Testis (tissue), 2 donors: Measurements from ENCODE around the gene TFCP2.

Experiments
- POLR2A ChIP-seq: fragments of 450-650 bp; IDR thresholded peaks from one replicate; pipeline ENCODE4 v1.6.1; 2017; ENCODE audit warnings: antibody characterized with exemption, mild to moderate bottlenecking, moderate library complexity
- TF ChIP-seq, protein P1 (sequence below), 3 experiments: fragments of 450-650 bp in 2 of 3; fragments of 200-600 bp in 1 of 3; sonication (generic) in 1 of 3; IDR thresholded peaks; one replicate each; pipeline ENCODE4 v1.5.1; 2016 to 2019; ENCODE audit warnings: antibody characterized with exemption in 3 of 3, mild to moderate bottlenecking in 2 of 3, moderate library complexity in 1 of 3

DNA sequence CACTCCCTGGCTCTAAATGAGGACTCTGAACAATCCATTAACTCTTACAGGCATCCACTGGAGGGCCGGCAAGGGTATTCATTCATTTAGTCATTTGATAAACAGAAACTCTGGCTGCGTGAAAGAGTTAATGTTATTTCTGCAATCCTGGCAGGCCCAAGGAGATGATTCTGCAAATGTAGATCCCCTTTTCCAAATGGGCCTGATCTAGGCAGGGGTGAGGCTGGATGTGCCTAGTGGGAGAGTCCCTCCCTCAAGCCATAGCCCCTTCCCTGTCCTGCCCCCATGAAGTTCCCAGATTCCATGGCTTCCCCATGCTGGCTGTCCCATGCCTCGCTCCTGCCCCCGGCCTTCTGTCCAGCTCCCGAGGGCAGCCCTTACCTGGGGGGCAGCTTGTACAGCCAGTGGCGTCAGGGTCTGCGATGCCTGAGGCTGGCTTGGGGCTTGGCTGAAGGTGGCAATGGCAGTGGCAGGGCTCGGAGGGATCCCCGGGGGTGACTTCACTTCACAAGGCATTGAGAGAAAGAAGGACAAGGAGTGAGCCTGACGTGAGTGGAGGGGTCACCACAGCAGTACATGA lies 26.5 kb upstream of the TFCP2 start:
- TF ChIP-seq, protein P1, sequence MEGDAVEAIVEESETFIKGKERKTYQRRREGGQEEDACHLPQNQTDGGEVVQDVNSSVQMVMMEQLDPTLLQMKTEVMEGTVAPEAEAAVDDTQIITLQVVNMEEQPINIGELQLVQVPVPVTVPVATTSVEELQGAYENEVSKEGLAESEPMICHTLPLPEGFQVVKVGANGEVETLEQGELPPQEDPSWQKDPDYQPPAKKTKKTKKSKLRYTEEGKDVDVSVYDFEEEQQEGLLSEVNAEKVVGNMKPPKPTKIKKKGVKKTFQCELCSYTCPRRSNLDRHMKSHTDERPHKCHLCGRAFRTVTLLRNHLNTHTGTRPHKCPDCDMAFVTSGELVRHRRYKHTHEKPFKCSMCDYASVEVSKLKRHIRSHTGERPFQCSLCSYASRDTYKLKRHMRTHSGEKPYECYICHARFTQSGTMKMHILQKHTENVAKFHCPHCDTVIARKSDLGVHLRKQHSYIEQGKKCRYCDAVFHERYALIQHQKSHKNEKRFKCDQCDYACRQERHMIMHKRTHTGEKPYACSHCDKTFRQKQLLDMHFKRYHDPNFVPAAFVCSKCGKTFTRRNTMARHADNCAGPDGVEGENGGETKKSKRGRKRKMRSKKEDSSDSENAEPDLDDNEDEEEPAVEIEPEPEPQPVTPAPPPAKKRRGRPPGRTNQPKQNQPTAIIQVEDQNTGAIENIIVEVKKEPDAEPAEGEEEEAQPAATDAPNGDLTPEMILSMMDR (IDR thresholded peaks at IDR 0.05): no peak
- TF ChIP-seq POLR2A: no peak
